Upper lobe of left lung (tissue), 4 donors: ENCODE measurements around the gene LRRC7.

Experiments
- POLR2A ChIP-seq, 4 donors: fragments of 450-650 bp; IDR thresholded peaks; one replicate each; pipeline ENCODE4 v1.5.1; 2016 to 2017; ENCODE audit warnings: antibody characterized with exemption in 4 of 4, mild to moderate bottlenecking in 2 of 4
- POLR2AphosphoS5 ChIP-seq, 2 donors: sonication (generic); formaldehyde crosslinking; IDR thresholded peaks; one replicate each; pipeline ENCODE4 v1.5.1; 2017; ENCODE audit warnings: antibody characterized with exemption in 2 of 2
- TF ChIP-seq, protein P1 (sequence below), 6 experiments: fragments of 450-650 bp in 4 of 6; fragments of 200-600 bp in 2 of 6; sonication (generic) in 2 of 6; IDR thresholded peaks; one replicate each; pipeline ENCODE4 v1.5.1; 2016 to 2019; ENCODE audit warnings: antibody characterized with exemption in 6 of 6

DNA sequence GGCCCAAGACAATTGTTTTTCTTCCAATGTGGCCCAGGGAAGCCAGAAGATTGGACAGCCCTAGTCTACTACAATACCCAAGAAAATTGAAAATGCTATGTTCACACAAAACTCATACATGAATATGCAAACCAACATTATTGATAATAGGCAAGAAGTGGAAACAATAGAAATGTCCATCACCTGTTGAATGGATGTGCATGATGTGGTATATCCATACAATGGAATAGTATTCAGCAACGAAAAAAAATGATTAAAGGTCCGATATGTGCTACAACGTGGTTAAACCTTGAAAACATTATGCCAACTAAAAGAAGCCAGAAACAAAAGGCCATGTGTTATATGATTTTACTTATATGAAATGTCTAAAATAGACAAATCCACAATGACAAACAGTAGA is 375.3 kb downstream of the LRRC7 start:
- TF ChIP-seq POLR2A (IDR thresholded peaks at IDR 0.05), result no peak
- TF ChIP-seq, protein P1, sequence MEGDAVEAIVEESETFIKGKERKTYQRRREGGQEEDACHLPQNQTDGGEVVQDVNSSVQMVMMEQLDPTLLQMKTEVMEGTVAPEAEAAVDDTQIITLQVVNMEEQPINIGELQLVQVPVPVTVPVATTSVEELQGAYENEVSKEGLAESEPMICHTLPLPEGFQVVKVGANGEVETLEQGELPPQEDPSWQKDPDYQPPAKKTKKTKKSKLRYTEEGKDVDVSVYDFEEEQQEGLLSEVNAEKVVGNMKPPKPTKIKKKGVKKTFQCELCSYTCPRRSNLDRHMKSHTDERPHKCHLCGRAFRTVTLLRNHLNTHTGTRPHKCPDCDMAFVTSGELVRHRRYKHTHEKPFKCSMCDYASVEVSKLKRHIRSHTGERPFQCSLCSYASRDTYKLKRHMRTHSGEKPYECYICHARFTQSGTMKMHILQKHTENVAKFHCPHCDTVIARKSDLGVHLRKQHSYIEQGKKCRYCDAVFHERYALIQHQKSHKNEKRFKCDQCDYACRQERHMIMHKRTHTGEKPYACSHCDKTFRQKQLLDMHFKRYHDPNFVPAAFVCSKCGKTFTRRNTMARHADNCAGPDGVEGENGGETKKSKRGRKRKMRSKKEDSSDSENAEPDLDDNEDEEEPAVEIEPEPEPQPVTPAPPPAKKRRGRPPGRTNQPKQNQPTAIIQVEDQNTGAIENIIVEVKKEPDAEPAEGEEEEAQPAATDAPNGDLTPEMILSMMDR (IDR thresholded peaks at IDR 0.05), result no peak
- no peak for TF ChIP-seq POLR2AphosphoS5 (IDR thresholded peaks at IDR 0.05)
